OCI-LY3 (cell line): Measurements from ENCODE around the gene GNB1.

ENCODE experiments used
- H2AFZ ChIP-seq: fragments of 200-600, 300-600 bp; shearing (Covaris generic); 2 replicates; pipeline ENCODE4 v1.6.0; 2014; ENCODE audit warnings: antibody characterized with exemption, low read depth, low read length
- H3K27ac ChIP-seq: fragments of 200-600, 300-600 bp; sonication (generic); 2 replicates; pipeline ENCODE4 v1.5.1; 2014; ENCODE audit warnings: mild to moderate bottlenecking, low read length, moderate library complexity, mixed read lengths
- H3K27me3 ChIP-seq: fragments of 200-600, 300-600 bp; sonication (generic); 2 replicates; pipeline ENCODE4 v1.6.1; 2014; ENCODE audit warnings: low read depth, low read length, mixed read lengths
- H3K36me3 ChIP-seq: fragments of 200-600, 300-600 bp; sonication (generic); replicated peaks from 2 replicates; pipeline ENCODE3; 2014; ENCODE audit warnings: low read depth, low read length, mixed read lengths
- H3K4me1 ChIP-seq: fragments of 300-600, 200-600 bp; sonication (generic); 2 replicates; pipeline ENCODE4 v1.6.1; 2014; ENCODE audit warnings: low read length, mixed read lengths
- H3K4me2 ChIP-seq: fragments of 200-600, 300-600 bp; sonication (generic); 2 replicates; pipeline ENCODE4 v1.6.1; 2014; ENCODE audit warnings: low read length, mixed read lengths
- H3K4me3 ChIP-seq: fragments of 300-600, 200-600 bp; sonication (generic); 2 replicates; pipeline ENCODE4 v1.5.1; 2014; ENCODE audit warnings: antibody characterized with exemption, mild to moderate bottlenecking, low read length, moderate library complexity
- H3K79me2 ChIP-seq: fragments of 300-600, 200-600 bp; shearing (Covaris generic); 2 replicates; pipeline ENCODE4 v1.6.1; 2014; ENCODE audit warnings: mild to moderate bottlenecking, low read length, mixed read lengths
- H3K9ac ChIP-seq: fragments of 300-600, 200-600 bp; shearing (Covaris generic); 2 replicates; pipeline ENCODE4 v1.6.0; 2014; ENCODE audit warnings: mild to moderate bottlenecking, low read length, moderate library complexity
- H3K9me3 ChIP-seq: fragments of 200-600, 300-600 bp; shearing (Covaris generic); 2 replicates; pipeline ENCODE4 v1.6.1; 2014; ENCODE audit warnings: low read length, mixed read lengths; ENCODE audit not compliant: insufficient read depth
- H4K20me1 ChIP-seq: fragments of 200-600, 300-600 bp; sonication (generic); 2 replicates; pipeline ENCODE4 v1.6.1; 2016; ENCODE audit warnings: low read length, mixed read lengths; ENCODE audit not compliant: insufficient read depth
- EZH2phosphoT487 ChIP-seq: fragments of 200-600 bp; shearing (Covaris generic); IDR thresholded peaks from 2 replicates; pipeline ENCODE4 v1.6.1; 2018; ENCODE audit warnings: antibody characterized with exemption, mixed run types, low read depth
- TF ChIP-seq, protein P1 (sequence below): fragments of 200-600, 300-600 bp; sonication (generic); IDR thresholded peaks from 2 replicates; pipeline ENCODE4 v1.5.1; 2014; ENCODE audit warnings: antibody characterized with exemption, low read length, low read depth

Gene GNB1

DNA sequence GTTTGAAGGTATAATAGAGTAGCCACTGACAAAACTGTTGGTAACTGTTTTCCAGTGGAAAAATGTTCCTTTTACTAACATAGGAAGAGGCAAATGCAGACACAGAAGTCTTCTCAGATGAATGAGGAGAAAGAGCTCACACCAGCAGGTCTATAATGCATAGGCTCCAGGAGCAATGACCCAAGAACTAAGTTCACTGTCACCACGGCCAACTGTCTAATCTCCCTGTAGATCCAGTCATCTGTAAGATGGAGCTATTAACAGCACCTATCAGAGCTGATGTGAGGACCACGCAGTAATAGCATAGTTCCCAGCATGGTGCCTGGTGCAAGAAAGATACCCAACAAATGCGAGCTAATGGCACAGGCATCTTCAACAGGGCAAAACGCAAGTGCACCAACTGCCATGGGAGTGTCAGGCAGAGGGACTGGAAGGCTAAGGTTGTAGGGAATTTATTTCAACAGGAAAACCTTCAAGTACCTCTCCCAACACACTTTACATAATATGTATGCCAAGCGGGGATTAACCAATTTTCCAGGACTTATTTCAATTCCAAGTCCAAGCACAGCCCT, 12.9 kb downstream of the GNB1 start:
- Histone ChIP-seq H4K20me1 (peaks cover 91% of the 10 kb centered on the region), H3K9me3 (no peaks in the 10 kb centered on the region), H3K27me3 (no peaks in the 10 kb centered on the region), H3K9ac (no peak overlapping the region), H3K36me3 (peaks cover 35% of the 10 kb centered on the region), H2AFZ (no peak overlapping the region), H3K4me2 (no peak overlapping the region), H3K27ac (no peak overlapping the region), H3K4me1 (no peaks in the 10 kb centered on the region), H3K79me2 (peaks cover 100% of the 10 kb centered on the region), H3K4me3 (no peak overlapping the region)
- TF ChIP-seq EZH2phosphoT487 = no peak

DNA sequence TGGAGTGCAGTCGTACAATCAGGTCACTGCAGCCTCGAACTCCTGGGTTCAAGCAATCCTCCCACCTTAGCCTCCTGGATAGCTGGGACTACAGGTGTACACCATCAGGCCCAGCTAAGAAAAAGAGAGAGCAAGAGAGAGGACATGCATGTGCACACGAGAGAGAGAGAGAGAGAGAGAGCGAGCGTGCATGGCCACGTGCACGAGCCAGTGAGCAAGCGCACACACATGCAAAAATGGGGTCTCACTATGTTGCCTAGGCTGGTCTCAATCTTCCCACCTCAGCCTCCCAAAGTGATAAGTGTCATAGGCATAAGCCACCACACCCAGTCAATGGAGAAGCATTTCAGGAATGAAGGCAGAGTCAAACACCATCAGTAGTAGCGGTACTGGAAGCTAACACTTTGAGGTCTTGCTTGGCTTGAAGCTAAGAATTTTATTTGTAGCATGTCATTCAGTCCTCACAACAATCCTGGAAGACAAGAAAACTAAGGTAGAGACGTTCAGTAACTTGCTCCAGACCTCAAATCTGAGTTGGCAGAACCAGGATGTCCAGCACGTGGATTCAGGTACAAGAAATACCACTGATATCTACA, 14.5 kb downstream of the GNB1 start:
- Histone ChIP-seq H3K4me2 (no peak overlapping the region), H3K4me3 (no peak overlapping the region), H3K9me3 (no peaks in the 10 kb centered on the region), H3K27ac (no peak overlapping the region), H3K27me3 (no peaks in the 10 kb centered on the region), H3K9ac (no peak overlapping the region), H3K79me2 (peaks cover 100% of the 10 kb centered on the region), H3K36me3 (peaks cover 42% of the 10 kb centered on the region), H2AFZ (no peak overlapping the region), H4K20me1 (peaks cover 93% of the 10 kb centered on the region), H3K4me1 (no peaks in the 10 kb centered on the region)
- TF ChIP-seq, protein P1, sequence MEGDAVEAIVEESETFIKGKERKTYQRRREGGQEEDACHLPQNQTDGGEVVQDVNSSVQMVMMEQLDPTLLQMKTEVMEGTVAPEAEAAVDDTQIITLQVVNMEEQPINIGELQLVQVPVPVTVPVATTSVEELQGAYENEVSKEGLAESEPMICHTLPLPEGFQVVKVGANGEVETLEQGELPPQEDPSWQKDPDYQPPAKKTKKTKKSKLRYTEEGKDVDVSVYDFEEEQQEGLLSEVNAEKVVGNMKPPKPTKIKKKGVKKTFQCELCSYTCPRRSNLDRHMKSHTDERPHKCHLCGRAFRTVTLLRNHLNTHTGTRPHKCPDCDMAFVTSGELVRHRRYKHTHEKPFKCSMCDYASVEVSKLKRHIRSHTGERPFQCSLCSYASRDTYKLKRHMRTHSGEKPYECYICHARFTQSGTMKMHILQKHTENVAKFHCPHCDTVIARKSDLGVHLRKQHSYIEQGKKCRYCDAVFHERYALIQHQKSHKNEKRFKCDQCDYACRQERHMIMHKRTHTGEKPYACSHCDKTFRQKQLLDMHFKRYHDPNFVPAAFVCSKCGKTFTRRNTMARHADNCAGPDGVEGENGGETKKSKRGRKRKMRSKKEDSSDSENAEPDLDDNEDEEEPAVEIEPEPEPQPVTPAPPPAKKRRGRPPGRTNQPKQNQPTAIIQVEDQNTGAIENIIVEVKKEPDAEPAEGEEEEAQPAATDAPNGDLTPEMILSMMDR = no peak
- TF ChIP-seq EZH2phosphoT487 = no peak

DNA sequence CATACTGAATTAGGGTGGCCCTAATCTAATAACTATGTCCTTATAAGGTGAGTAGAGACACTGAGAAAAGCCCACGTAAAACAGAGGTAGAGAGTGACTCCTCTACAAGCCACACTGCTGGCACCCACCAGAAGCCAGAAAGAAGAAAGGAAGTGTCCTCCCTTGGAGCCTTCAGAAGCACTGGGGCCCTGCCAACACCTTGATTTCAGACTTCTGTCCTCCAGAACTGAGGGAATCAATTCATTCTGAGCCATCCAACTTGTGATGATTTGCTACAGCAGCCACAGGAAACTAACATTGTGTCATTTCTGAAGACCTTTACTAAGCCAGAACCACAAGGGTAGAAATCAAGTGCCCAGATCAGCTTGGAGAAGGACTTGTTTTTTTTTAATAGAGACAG, 15.0 kb downstream of the GNB1 start:
- peaks cover 93% of the 10 kb centered on the region for H4K20me1 ChIP-seq
- H3K9ac ChIP-seq = no peak overlapping the region
- no peak overlapping the region for H3K4me2 ChIP-seq
- no peaks in the 10 kb centered on the region for H3K9me3 ChIP-seq
- TF ChIP-seq, protein P1 = no peak
- TF ChIP-seq EZH2phosphoT487 = no peak
- no peaks in the 10 kb centered on the region for H3K27me3 ChIP-seq
- H3K79me2 ChIP-seq = peaks cover 100% of the 10 kb centered on the region
- H3K36me3 ChIP-seq = peaks cover 42% of the 10 kb centered on the region
- no peaks in the 10 kb centered on the region for H3K4me1 ChIP-seq
- no peak overlapping the region for H3K4me3 ChIP-seq
- H3K27ac ChIP-seq = no peak overlapping the region
- no peak overlapping the region for H2AFZ ChIP-seq

- TF ChIP-seq, protein P1 = no peak
- TF ChIP-seq EZH2phosphoT487 = no peak
- Histone ChIP-seq H3K27me3 (no peaks in the 10 kb centered on the region), H3K4me1 (peaks cover 4% of the 10 kb centered on the region; the same call in 1 of the 2 replicates), H3K36me3 (peaks cover 42% of the 10 kb centered on the region), H2AFZ (no peak overlapping the region), H3K4me3 (no peak overlapping the region), H3K27ac (no peak overlapping the region), H3K9ac (no peak overlapping the region), H3K9me3 (no peaks in the 10 kb centered on the region), H3K79me2 (peaks cover 100% of the 10 kb centered on the region), H4K20me1 (peaks cover 94% of the 10 kb centered on the region), H3K4me2 (no peak overlapping the region)
Measured at GRCh38 chr1:1874901-1875300, 16.0 kb downstream of the GNB1 start.
